Neural cell (in vitro differentiated cells): ENCODE measurements around the gene VWA8.

Experiments
- EP300 ChIP-seq: fragments of 450-650 bp; conservative IDR thresholded peaks from 2 replicates; pipeline ENCODE4 v1.6.1; 2014; ENCODE audit warnings: antibody characterized with exemption, mild to moderate bottlenecking, moderate library complexity; ENCODE audit not compliant: poor library complexity, severe bottlenecking
- EZH2 ChIP-seq: fragments of 200-600, 300-800 bp; shearing (Covaris generic), sonication (generic); IDR thresholded peaks from 2 replicates; pipeline ENCODE4 v1.6.1; 2014; ENCODE audit warnings: antibody characterized with exemption, low read length, borderline replicate concordance, mild to moderate bottlenecking; ENCODE audit not compliant: insufficient read depth, poor library complexity, severe bottlenecking
- MXI1 ChIP-seq: fragments of 450-650 bp; conservative IDR thresholded peaks from 2 replicates; pipeline ENCODE4 v1.6.1; 2014; ENCODE audit warnings: antibody characterized with exemption, mild to moderate bottlenecking; ENCODE audit not compliant: poor library complexity, severe bottlenecking
- POLR2AphosphoS5 ChIP-seq: IDR thresholded peaks from 2 replicates; pipeline ENCODE4 v1.6.1; 2012
- RAD21 ChIP-seq: fragments of 450-650 bp; conservative IDR thresholded peaks from 2 replicates; pipeline ENCODE4 v1.6.1; 2014; ENCODE audit warnings: antibody characterized with exemption, mild to moderate bottlenecking, moderate library complexity
- TAF1 ChIP-seq: IDR thresholded peaks from 2 replicates; pipeline ENCODE4 v1.6.1; 2012; ENCODE audit warnings: low read depth
- TF ChIP-seq, protein P1 (sequence below): fragments of 450-650 bp; IDR thresholded peaks from 2 replicates; pipeline ENCODE4 v1.5.1; 2014; ENCODE audit warnings: antibody characterized with exemption, mild to moderate bottlenecking, moderate library complexity; ENCODE audit not compliant: poor library complexity, severe bottlenecking
- TF ChIP-seq, protein P2 (sequence below): IDR thresholded peaks from 2 replicates; pipeline ENCODE4 v1.6.1; 2012; ENCODE audit warnings: borderline replicate concordance

DNA sequence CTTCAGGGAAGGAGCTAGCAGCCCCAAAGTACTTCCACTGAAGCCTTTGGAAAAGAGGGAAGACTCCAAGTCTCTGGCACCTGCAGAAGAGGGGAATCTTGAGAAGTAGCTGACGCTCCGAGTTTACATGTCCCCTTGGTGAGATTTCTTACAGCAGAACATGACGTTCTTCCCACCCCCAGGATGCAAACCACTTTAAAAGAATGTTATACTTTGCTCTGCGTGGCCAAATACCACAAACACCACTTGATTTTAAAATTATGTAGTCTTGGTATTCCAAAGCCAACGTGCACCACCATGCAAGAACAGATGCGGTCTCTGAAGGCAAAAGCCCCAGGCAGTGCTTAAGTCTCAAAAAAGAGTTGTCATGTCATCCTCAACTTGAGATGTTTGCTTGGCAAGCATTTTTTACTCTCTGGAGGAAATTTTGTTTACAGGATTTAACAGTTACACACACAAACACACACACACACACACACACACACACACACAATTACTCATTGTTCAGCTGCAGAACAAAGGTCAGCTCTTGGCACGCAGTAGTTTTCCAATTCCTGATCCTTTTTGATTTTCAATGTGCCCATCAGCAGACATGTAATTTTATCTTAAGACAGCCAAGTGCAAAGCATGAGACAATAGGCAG lies 397.4 kb downstream of the VWA8 start:
- TF ChIP-seq EP300 (no peak), TAF1 (no peak), EZH2 (no peak), MXI1 (no peak), POLR2AphosphoS5 (no peak), RAD21 (no peak)
- TF ChIP-seq, protein P1, sequence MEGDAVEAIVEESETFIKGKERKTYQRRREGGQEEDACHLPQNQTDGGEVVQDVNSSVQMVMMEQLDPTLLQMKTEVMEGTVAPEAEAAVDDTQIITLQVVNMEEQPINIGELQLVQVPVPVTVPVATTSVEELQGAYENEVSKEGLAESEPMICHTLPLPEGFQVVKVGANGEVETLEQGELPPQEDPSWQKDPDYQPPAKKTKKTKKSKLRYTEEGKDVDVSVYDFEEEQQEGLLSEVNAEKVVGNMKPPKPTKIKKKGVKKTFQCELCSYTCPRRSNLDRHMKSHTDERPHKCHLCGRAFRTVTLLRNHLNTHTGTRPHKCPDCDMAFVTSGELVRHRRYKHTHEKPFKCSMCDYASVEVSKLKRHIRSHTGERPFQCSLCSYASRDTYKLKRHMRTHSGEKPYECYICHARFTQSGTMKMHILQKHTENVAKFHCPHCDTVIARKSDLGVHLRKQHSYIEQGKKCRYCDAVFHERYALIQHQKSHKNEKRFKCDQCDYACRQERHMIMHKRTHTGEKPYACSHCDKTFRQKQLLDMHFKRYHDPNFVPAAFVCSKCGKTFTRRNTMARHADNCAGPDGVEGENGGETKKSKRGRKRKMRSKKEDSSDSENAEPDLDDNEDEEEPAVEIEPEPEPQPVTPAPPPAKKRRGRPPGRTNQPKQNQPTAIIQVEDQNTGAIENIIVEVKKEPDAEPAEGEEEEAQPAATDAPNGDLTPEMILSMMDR: no peak
- TF ChIP-seq, protein P2, sequence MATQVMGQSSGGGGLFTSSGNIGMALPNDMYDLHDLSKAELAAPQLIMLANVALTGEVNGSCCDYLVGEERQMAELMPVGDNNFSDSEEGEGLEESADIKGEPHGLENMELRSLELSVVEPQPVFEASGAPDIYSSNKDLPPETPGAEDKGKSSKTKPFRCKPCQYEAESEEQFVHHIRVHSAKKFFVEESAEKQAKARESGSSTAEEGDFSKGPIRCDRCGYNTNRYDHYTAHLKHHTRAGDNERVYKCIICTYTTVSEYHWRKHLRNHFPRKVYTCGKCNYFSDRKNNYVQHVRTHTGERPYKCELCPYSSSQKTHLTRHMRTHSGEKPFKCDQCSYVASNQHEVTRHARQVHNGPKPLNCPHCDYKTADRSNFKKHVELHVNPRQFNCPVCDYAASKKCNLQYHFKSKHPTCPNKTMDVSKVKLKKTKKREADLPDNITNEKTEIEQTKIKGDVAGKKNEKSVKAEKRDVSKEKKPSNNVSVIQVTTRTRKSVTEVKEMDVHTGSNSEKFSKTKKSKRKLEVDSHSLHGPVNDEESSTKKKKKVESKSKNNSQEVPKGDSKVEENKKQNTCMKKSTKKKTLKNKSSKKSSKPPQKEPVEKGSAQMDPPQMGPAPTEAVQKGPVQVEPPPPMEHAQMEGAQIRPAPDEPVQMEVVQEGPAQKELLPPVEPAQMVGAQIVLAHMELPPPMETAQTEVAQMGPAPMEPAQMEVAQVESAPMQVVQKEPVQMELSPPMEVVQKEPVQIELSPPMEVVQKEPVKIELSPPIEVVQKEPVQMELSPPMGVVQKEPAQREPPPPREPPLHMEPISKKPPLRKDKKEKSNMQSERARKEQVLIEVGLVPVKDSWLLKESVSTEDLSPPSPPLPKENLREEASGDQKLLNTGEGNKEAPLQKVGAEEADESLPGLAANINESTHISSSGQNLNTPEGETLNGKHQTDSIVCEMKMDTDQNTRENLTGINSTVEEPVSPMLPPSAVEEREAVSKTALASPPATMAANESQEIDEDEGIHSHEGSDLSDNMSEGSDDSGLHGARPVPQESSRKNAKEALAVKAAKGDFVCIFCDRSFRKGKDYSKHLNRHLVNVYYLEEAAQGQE: no peak
